H7 (cell line): Measurements from ENCODE around the gene TMEM186. TPM values are rescaled to one million over a fixed set of nuclear protein-coding genes. Genes with fewer than 3 reads are reported as not detected.

Experiments
- total RNA-seq: library from RNA; depleted of rRNA; stranded (reverse); fragments of >200 nt; shearing (Covaris generic); gene quantifications from 2 replicates; pipeline ENCODE4 v1.2.3, GENCODE V29; 2014; rRNA removed

TMEM186 gene
- total RNA-seq, 1 experiment from 2014 or later: 8.2 TPM

Other genes starting within 250 kb of the TMEM186 start
- gene TMEM114, start 207.1 kb downstream of the TMEM186 start, total RNA-seq: 4.1 TPM in 1 of 2 replicates, not detected in the other
- 43.7 and 53.6 TPM in 2 replicates for gene METTL22, start 175.9 kb downstream of the TMEM186 start, total RNA-seq
- gene ABAT, start 123.0 kb downstream of the TMEM186 start, total RNA-seq: 1.8 and 3.1 TPM in 2 replicates
- 36.5 and 49.1 TPM in 2 replicates for gene PMM2, start 200 bp upstream of the TMEM186 start, total RNA-seq
- 324 and 345 TPM in 2 replicates for gene CARHSP1, start 71.4 kb upstream of the TMEM186 start, total RNA-seq
- gene LITAFD, start 84.7 kb upstream of the TMEM186 start, total RNA-seq: not detected in 2 replicates
- 63.6 and 80.7 TPM in 2 replicates for gene USP7, start 166.3 kb upstream of the TMEM186 start, total RNA-seq